HepG2 (cell line): ENCODE measurements around the gene TMEM164. TPM values are rescaled to one million over a fixed set of nuclear protein-coding genes. Genes with fewer than 3 reads are reported as not detected.

ENCODE experiments used
- ARID4A ChIP-seq: sonication (generic); formaldehyde crosslinking; IDR thresholded peaks from 2 replicates; pipeline ENCODE4 v1.5.0; 2020; ENCODE audit warnings: mild to moderate bottlenecking, missing genetic modification reagents, borderline replicate concordance
- CERS6 ChIP-seq: sonication (generic); formaldehyde crosslinking; IDR thresholded peaks from 2 replicates; pipeline ENCODE4 v1.5.0; 2020; ENCODE audit warnings: missing genetic modification reagents
- GATAD2A ChIP-seq: IDR thresholded peaks from 2 replicates; pipeline ENCODE4 v1.6.1; 2016
- IRX3 ChIP-seq: sonication (generic); formaldehyde crosslinking; IDR thresholded peaks from 2 replicates; pipeline ENCODE4 v1.8.1; 2023; ENCODE audit warnings: mild to moderate bottlenecking, low read depth, missing genetic modification reagents, borderline replicate concordance
- RARA ChIP-seq: IDR thresholded peaks from 2 replicates; pipeline ENCODE4 v1.6.1; 2016; ENCODE audit warnings: missing genetic modification reagents, missing compliant biosample characterization
- SOX6 ChIP-seq, 2 experiments: fragments of 450-650 bp in 1 of 2; sonication (generic) in 1 of 2; formaldehyde crosslinking in 1 of 2; IDR thresholded peaks; 2 replicates each; pipeline versions ENCODE4 v1.4.0 to v1.6.1; 2017 to 2020; ENCODE audit warnings: antibody characterized with exemption in 1 of 2, mild to moderate bottlenecking in 1 of 2, missing genetic modification reagents in 1 of 2
- ZBTB7B ChIP-seq: sonication (generic); formaldehyde crosslinking; IDR thresholded peaks from 2 replicates; pipeline ENCODE4 v1.4.0; 2020; ENCODE audit warnings: missing genetic modification reagents
- ZNF138 ChIP-seq: sonication (generic); formaldehyde crosslinking; IDR thresholded peaks from 2 replicates; pipeline ENCODE4 v1.5.0; 2020; ENCODE audit warnings: mild to moderate bottlenecking, low read depth, missing genetic modification reagents
- ZNF318 ChIP-seq: sonication (generic); formaldehyde crosslinking; IDR thresholded peaks from 2 replicates; pipeline ENCODE4 v1.4.0; 2020; ENCODE audit warnings: mild to moderate bottlenecking, missing genetic modification reagents
- ZNF354B ChIP-seq: sonication (generic); formaldehyde crosslinking; IDR thresholded peaks from 2 replicates; pipeline ENCODE4 v1.8.0; 2022; ENCODE audit warnings: mild to moderate bottlenecking, missing genetic modification reagents
- polyA plus RNA-seq, 8 experiments: library from polyadenylated mRNA; depleted of rRNA in 3 of 8; stranded (reverse) in 7 of 8; unstranded in 1 of 8; fragments of >200 nt; fragmentation: Illumina TruSeq in 4 of 8; extraction: Trizol in 4 of 8; gene quantifications; 2 replicates each; pipeline versions ENCODE4 v1.2.1 to v1.2.3, GENCODE V29; 2011 to 2016; ENCODE audit warnings: low read depth in 4 of 8, missing spikeins in 1 of 8, mixed read lengths in 1 of 8; ENCODE audit not compliant: insufficient read depth in 1 of 8
- total RNA-seq, 5 experiments: library from RNA; depleted of rRNA; stranded (reverse); fragments of >200 nt; fragmentation: Illumina TruSeq; extraction: Trizol; gene quantifications; 2 replicates each; pipeline ENCODE4 v1.2.3, GENCODE V29; 2016; ENCODE audit warnings: low read depth in 1 of 5
- TF ChIP-seq, protein P1 (sequence below): sonication (generic); formaldehyde crosslinking; IDR thresholded peaks from 2 replicates; pipeline ENCODE4 v1.4.0; 2020; ENCODE audit warnings: missing genetic modification reagents, mild to moderate bottlenecking, borderline replicate concordance

TMEM164 gene
- total and polyA plus RNA-seq, 2 of the 13 experiments (the other 11 are each of a cell fraction or from before 2014, with no cell fraction given), result 5.8 to 13.2 TPM

GRCh38 chrX:110086162-110086915 is 83.4 kb downstream of the TMEM164 start (continued):
- TF ChIP-seq, protein P1, sequence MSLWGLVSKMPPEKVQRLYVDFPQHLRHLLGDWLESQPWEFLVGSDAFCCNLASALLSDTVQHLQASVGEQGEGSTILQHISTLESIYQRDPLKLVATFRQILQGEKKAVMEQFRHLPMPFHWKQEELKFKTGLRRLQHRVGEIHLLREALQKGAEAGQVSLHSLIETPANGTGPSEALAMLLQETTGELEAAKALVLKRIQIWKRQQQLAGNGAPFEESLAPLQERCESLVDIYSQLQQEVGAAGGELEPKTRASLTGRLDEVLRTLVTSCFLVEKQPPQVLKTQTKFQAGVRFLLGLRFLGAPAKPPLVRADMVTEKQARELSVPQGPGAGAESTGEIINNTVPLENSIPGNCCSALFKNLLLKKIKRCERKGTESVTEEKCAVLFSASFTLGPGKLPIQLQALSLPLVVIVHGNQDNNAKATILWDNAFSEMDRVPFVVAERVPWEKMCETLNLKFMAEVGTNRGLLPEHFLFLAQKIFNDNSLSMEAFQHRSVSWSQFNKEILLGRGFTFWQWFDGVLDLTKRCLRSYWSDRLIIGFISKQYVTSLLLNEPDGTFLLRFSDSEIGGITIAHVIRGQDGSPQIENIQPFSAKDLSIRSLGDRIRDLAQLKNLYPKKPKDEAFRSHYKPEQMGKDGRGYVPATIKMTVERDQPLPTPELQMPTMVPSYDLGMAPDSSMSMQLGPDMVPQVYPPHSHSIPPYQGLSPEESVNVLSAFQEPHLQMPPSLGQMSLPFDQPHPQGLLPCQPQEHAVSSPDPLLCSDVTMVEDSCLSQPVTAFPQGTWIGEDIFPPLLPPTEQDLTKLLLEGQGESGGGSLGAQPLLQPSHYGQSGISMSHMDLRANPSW (CRISPR knock-in tag), result no peak
- no peak for TF ChIP-seq ZNF354B (CRISPR knock-in tag)
- TF ChIP-seq GATAD2A (CRISPR knock-in tag), result peak; percentile 41; the same call in 1 of the 2 replicates
- no peak for TF ChIP-seq ARID4A (CRISPR knock-in tag)
- TF ChIP-seq ZNF138 (CRISPR knock-in tag), result no peak
- no peak for TF ChIP-seq ZBTB7B (CRISPR knock-in tag)
- TF ChIP-seq SOX6 (IDR thresholded peaks at IDR 0.05), result no peak
- peak; percentile 42; the same call in 1 of the 2 replicates for TF ChIP-seq SOX6 (CRISPR knock-in tag; IDR thresholded peaks at IDR 0.05)
- TF ChIP-seq RARA (CRISPR knock-in tag), result peak; percentile 19; the same call in 1 of the 2 replicates
- no peak for TF ChIP-seq CERS6
- no peak for TF ChIP-seq IRX3 (CRISPR knock-in tag)
- TF ChIP-seq ZNF318, result no peak
